Lung (tissue), 12 donors: ENCODE results near the gene IL1RAPL1. TPM values are rescaled to one million over a fixed set of nuclear protein-coding genes. Genes with fewer than 3 reads are reported as not detected.

Experiments
- ATAC-seq: fragments of 200-7000 bp; cut with Tn5 transposase; one replicate; pipeline ENCODE4 v1.9.1; 2020; ENCODE audit warnings: moderate number of reproducible peaks; ENCODE audit not compliant: insufficient read depth, low FRiP score
- DNase-seq, 3 donors: peaks; one replicate each; pipeline ENCODE4 v3.0.0-alpha.2; 2013 to 2017
- H3K27ac ChIP-seq, 2 donors: one replicate each; pipeline ENCODE4 v1.5.1; 2013; ENCODE audit warnings: mild to moderate bottlenecking in 2 of 2, moderate library complexity in 2 of 2, control low read depth in 1 of 2, inconsistent platforms in 1 of 2, low read depth in 1 of 2, low read length in 1 of 2
- H3K27me3 ChIP-seq, 3 donors: one replicate each; pipeline ENCODE4 v1.5.1; 2013; ENCODE audit warnings: low read length in 2 of 3; ENCODE audit not compliant: control insufficient read depth in 3 of 3, insufficient read depth in 3 of 3
- H3K36me3 ChIP-seq, 4 donors: one replicate each; pipeline ENCODE4 v1.5.1; 2013; ENCODE audit warnings: low read length in 4 of 4, mild to moderate bottlenecking in 1 of 4, moderate library complexity in 1 of 4; ENCODE audit not compliant: control insufficient read depth in 4 of 4, insufficient read depth in 4 of 4
- H3K4me1 ChIP-seq, 5 donors: one replicate each; pipeline ENCODE4 v1.5.1; 2013; ENCODE audit warnings: low read length in 5 of 5, mild to moderate bottlenecking in 2 of 5, moderate library complexity in 1 of 5; ENCODE audit not compliant: control insufficient read depth in 5 of 5, insufficient read depth in 5 of 5
- H3K4me3 ChIP-seq: one replicate; pipeline ENCODE4 v1.5.1; 2013; ENCODE audit warnings: mild to moderate bottlenecking, control low read depth, moderate library complexity
- H3K9ac ChIP-seq, 2 donors: one replicate each; pipeline ENCODE4 v1.5.1; 2013; ENCODE audit warnings: low read length in 2 of 2, control low read depth in 1 of 2; ENCODE audit not compliant: insufficient read depth in 1 of 2
- H3K9me3 ChIP-seq, 4 donors: one replicate each; pipeline ENCODE4 v1.5.1; 2013; ENCODE audit warnings: low read length in 3 of 4, mild to moderate bottlenecking in 1 of 4, moderate library complexity in 1 of 4; ENCODE audit not compliant: control insufficient read depth in 4 of 4, insufficient read depth in 3 of 4
- CTCF ChIP-seq: IDR thresholded peaks from 2 replicates; pipeline ENCODE4 v1.5.1; 2012; ENCODE audit warnings: mild to moderate bottlenecking; ENCODE audit errors: control extremely low read depth, extremely low read depth
- WGBS, 2 donors: extraction: QIAGEN DNeasy Blood & Tissue Kit; methylation state at CpG; one replicate each; pipeline ENCODE4 v1.1.7; 2013; 5-methylcytosine and 5-hydroxymethylcytosine counted together
- polyA plus RNA-seq, 2 donors: library from polyadenylated mRNA; stranded (reverse); fragments of 200-250 nt; gene quantifications; one replicate each; pipeline ENCODE4 v1.2.1, GENCODE V29; 2013
- total RNA-seq, 2 donors: library from RNA; depleted of rRNA in 1 of 2; stranded (reverse); fragments of >200 nt in 1 of 2; gene quantifications; one replicate each; pipeline ENCODE4 v1.2.1, GENCODE V29; 2014 to 2021
- donor health status: control.
- donor health status: control.
- donor health status: Bipolar disorder and iron deficiency.
- donor health status: healthy.
- donor health status: DM: yes; HTN: yes; CAD: no.

IL1RAPL1 gene
- total and polyA plus RNA-seq, 4 donors: 2.2 TPM; not detected in 3

- TF ChIP-seq CTCF: no peak
- no peak overlapping the region for H3K4me3 ChIP-seq
- DNase-seq (no peak), ATAC-seq (no peak)
- no peaks in the 10 kb centered on the region for H3K27me3 ChIP-seq
- no peaks in the 10 kb centered on the region for H3K36me3 ChIP-seq
- H3K4me1 ChIP-seq: no peaks in the 10 kb centered on the region
- H3K27ac ChIP-seq: no peak overlapping the region
- H3K9ac ChIP-seq: no peak overlapping the region
- 56 to 79% methylated on average over 3 of the region's 3 CpGs for WGBS, 2 donors
- no peaks in the 10 kb centered on the region for H3K9me3 ChIP-seq
Measured at GRCh38 chrX:29691044-29691443, 1103.8 kb downstream of the IL1RAPL1 start.

DNA sequence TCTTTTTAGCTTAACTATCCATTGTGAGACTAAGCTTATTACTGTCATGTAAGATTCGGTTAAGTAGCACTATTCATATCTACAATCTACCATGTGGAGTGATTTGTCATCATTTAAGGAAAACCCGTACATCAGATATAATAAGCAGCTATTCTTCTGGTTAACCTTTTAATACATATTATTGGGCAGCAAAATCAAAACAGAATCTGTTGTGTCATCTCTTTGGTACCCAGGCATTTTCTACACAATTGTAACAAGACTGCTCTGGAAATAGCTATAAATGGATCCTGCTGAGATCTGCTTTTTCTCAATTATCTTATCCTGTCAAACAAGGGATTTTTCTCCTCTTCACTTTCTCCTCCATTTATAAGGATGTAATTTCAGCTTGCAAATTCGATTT is 1106.7 kb downstream of the IL1RAPL1 start:
- H3K9ac ChIP-seq: no peak overlapping the region
- no peaks in the 10 kb centered on the region for H3K4me1 ChIP-seq
- H3K27ac ChIP-seq: no peak overlapping the region
- H3K27me3 ChIP-seq: no peaks in the 10 kb centered on the region
- H3K36me3 ChIP-seq: no peaks in the 10 kb centered on the region
- no peaks in the 10 kb centered on the region for H3K9me3 ChIP-seq
- H3K4me3 ChIP-seq: no peak overlapping the region
- TF ChIP-seq CTCF: no peak
- ATAC-seq: no peak
- DNase-seq: no peak
- WGBS, 2 donors: 63 to 70% methylated on average over 3 of the region's 3 CpGs

GRCh38 chrX:29699239-29699638 is 1112.0 kb downstream of the IL1RAPL1 start:
- no peaks in the 10 kb centered on the region for H3K36me3 ChIP-seq
- H3K4me3 ChIP-seq: no peak overlapping the region
- ATAC-seq (no peak), DNase-seq (peak in 2 of 3 donors; percentile 70 to 77)
- no peak overlapping the region for H3K9ac ChIP-seq
- H3K9me3 ChIP-seq: no peaks in the 10 kb centered on the region
- no peak for TF ChIP-seq CTCF
- 36 to 71% methylated on average over 1 of the region's 1 CpG for WGBS, 2 donors
- H3K27ac ChIP-seq: no peak overlapping the region
- H3K27me3 ChIP-seq: no peaks in the 10 kb centered on the region
- no peaks in the 10 kb centered on the region for H3K4me1 ChIP-seq

GRCh38 chrX:29707088-29707487 is 1119.8 kb downstream of the IL1RAPL1 start:
- no peaks in the 10 kb centered on the region for H3K27me3 ChIP-seq
- H3K4me1 ChIP-seq: no peaks in the 10 kb centered on the region
- no peak overlapping the region for H3K27ac ChIP-seq
- no peaks in the 10 kb centered on the region for H3K36me3 ChIP-seq
- no peak for DNase-seq
- H3K9me3 ChIP-seq: peaks cover 0 to 10% (median 0%) of the 10 kb centered on the region in 4 donors
- no peak for ATAC-seq
- H3K9ac ChIP-seq: no peak overlapping the region
- H3K4me3 ChIP-seq: no peak overlapping the region
- WGBS, 2 donors: 92 to 93% methylated on average over 2 of the region's 2 CpGs
- no peak for TF ChIP-seq CTCF
